Upper lobe of left lung (tissue), 4 donors: ENCODE results near the gene PLCXD1.

ENCODE experiments used
- CTCF ChIP-seq, 6 experiments: fragments of 450-650 bp in 4 of 6; fragments of 200-600 bp in 2 of 6; sonication (generic) in 2 of 6; IDR thresholded peaks; one replicate each; pipeline ENCODE4 v1.5.1; 2016 to 2019; ENCODE audit warnings: antibody characterized with exemption in 6 of 6
- POLR2A ChIP-seq, 4 donors: fragments of 450-650 bp; IDR thresholded peaks; one replicate each; pipeline ENCODE4 v1.5.1; 2016 to 2017; ENCODE audit warnings: antibody characterized with exemption in 4 of 4, mild to moderate bottlenecking in 2 of 4

GRCh38 chrX:265502-265901 lies 15.7 kb upstream of the PLCXD1 start:
- TF ChIP-seq CTCF (IDR thresholded peaks at IDR 0.05) (no peak), POLR2A (IDR thresholded peaks at IDR 0.05) (no peak)
